ENCODE data around the gene FBXO42. TPM values are rescaled to one million over a fixed set of nuclear protein-coding genes. Genes with fewer than 3 reads are reported as not detected.

Gene FBXO42
- total and polyA plus RNA-seq, 9 of the 15 experiments (the other 6 are each of a cell fraction or from before 2014, with no cell fraction given) = 7.2 to 24.8 (median 17.4) TPM

GRCh38 chr1:16206547-16207317, 145.5 kb downstream of the FBXO42 start (continued):
- TF ChIP-seq, protein P1, sequence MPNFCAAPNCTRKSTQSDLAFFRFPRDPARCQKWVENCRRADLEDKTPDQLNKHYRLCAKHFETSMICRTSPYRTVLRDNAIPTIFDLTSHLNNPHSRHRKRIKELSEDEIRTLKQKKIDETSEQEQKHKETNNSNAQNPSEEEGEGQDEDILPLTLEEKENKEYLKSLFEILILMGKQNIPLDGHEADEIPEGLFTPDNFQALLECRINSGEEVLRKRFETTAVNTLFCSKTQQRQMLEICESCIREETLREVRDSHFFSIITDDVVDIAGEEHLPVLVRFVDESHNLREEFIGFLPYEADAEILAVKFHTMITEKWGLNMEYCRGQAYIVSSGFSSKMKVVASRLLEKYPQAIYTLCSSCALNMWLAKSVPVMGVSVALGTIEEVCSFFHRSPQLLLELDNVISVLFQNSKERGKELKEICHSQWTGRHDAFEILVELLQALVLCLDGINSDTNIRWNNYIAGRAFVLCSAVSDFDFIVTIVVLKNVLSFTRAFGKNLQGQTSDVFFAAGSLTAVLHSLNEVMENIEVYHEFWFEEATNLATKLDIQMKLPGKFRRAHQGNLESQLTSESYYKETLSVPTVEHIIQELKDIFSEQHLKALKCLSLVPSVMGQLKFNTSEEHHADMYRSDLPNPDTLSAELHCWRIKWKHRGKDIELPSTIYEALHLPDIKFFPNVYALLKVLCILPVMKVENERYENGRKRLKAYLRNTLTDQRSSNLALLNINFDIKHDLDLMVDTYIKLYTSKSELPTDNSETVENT (CRISPR knock-in tag; IDR thresholded peaks at IDR 0.05) = peak; percentile 51; the same call in 1 of the 2 replicates
- TF ChIP-seq LARP7 (IDR thresholded peaks at IDR 0.05) (no peak), SMAD1 (IDR thresholded peaks at IDR 0.05; ENCODE audit: low read depth, low read length, partially characterized antibody) (peak; percentile 38), NEUROD1 (IDR thresholded peaks at IDR 0.05; ENCODE audit: borderline replicate concordance, low read depth, low read length, partially characterized antibody) (peak; percentile 36), RCOR1 (IDR thresholded peaks at IDR 0.05; ENCODE audit: borderline replicate concordance in 1 of 2, low read depth in 2 of 2, low read length in 2 of 2) (peak in 1 of 2 experiments; percentile 47; a peak in 3 of 4 replicates), OTX1 (CRISPR knock-in tag; IDR thresholded peaks at IDR 0.05) (peak; percentile 95), SRF (CRISPR knock-in tag; IDR thresholded peaks at IDR 0.05) (no peak), EP400 (IDR thresholded peaks at IDR 0.05) (peak; percentile 94), TRIM28 (IDR thresholded peaks at IDR 0.05) (peak; percentile 72; the same call in 1 of the 2 replicates), ZBTB17 (CRISPR knock-in tag; IDR thresholded peaks at IDR 0.05) (no peak), ZFP1 (CRISPR knock-in tag; IDR thresholded peaks at IDR 0.05) (peak; percentile 44; the same call in 1 of the 2 replicates), ZNF695 (CRISPR knock-in tag; IDR thresholded peaks at IDR 0.05) (no peak), PHF21A (IDR thresholded peaks at IDR 0.05; ENCODE audit: borderline replicate concordance, low read depth) (peak; percentile 78; the same call in 1 of the 2 replicates), SIN3A (IDR thresholded peaks at IDR 0.05; ENCODE audit: borderline replicate concordance in 2 of 2, control insufficient read depth in 1 of 2, low read depth in 2 of 2, low read length in 2 of 2) (peak in 1 of 2 experiments; percentile 24; a peak in 1 of 4 replicates), RBM39 (optimal IDR thresholded peaks at IDR 0.05; ENCODE audit: low read depth, low read length) (no peak), ZNF766 (CRISPR knock-in tag; conservative IDR thresholded peaks at IDR 0.05) (peak; percentile 78; the same call in 1 of the 2 replicates), CEBPG (CRISPR knock-in tag; IDR thresholded peaks at IDR 0.05) (no peak), CEBPG (tag; conservative IDR thresholded peaks at IDR 0.05 in 1 of 2, IDR thresholded peaks at IDR 0.05 in 1 of 2) (no peak; a peak in 1 of 4 replicates), NR4A1 (CRISPR knock-in tag; IDR thresholded peaks at IDR 0.05) (0 out of 2 replicates have a peak, but pooled peaks have one; percentile 36), NR4A1 (tag; IDR thresholded peaks at IDR 0.05) (no peak), ZNF583 (CRISPR knock-in tag; IDR thresholded peaks at IDR 0.05) (0 out of 2 replicates have a peak, but pooled peaks have one; percentile 22)
- TF ChIP-seq, protein P2, sequence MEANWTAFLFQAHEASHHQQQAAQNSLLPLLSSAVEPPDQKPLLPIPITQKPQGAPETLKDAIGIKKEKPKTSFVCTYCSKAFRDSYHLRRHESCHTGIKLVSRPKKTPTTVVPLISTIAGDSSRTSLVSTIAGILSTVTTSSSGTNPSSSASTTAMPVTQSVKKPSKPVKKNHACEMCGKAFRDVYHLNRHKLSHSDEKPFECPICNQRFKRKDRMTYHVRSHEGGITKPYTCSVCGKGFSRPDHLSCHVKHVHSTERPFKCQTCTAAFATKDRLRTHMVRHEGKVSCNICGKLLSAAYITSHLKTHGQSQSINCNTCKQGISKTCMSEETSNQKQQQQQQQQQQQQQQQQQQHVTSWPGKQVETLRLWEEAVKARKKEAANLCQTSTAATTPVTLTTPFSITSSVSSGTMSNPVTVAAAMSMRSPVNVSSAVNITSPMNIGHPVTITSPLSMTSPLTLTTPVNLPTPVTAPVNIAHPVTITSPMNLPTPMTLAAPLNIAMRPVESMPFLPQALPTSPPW (CRISPR knock-in tag; IDR thresholded peaks at IDR 0.05) = peak; percentile 97

All from K562 (cell line).